OCI-LY7 (cell line): Measurements from ENCODE around the gene CCDC32. TPM values are rescaled to one million over a fixed set of nuclear protein-coding genes. Genes with fewer than 3 reads are reported as not detected.

Experiments
- BruUV-seq: library from RNA; stranded (reverse); fragments of 400-500 nt; replicated peaks from 2 replicates; lab custom pipeline; 2021; lab: Mats Ljungman, UMichigan
- CTCF ChIA-PET: fragments of 300-600 bp; sonication (Branson Sonifier 250); formaldehyde crosslinking; loops from one replicate; lab custom pipeline; 2022; ENCODE audit warnings: antibody characterized with exemption; ENCODE audit not compliant: unreplicated experiment; lab: Charles Lee
- POLR2A ChIA-PET: fragments of 300-600 bp; sonication (Branson Sonifier 250); formaldehyde crosslinking; loops from one replicate; lab custom pipeline; 2022; ENCODE audit warnings: antibody characterized with exemption; lab: Charles Lee
- DNase-seq: peaks from one replicate; pipeline ENCODE4 v3.0.0-alpha.2; 2015; ENCODE audit warnings: low spot score
- H2AFZ ChIP-seq: fragments of 200-600 bp; sonication (generic), shearing (Covaris generic); 2 replicates; pipeline ENCODE4 v1.6.1; 2014; ENCODE audit warnings: mild to moderate bottlenecking, antibody characterized with exemption, low read length, moderate library complexity
- H3K27ac ChIP-seq: fragments of 200-600 bp; sonication (generic); 2 replicates; pipeline ENCODE4 v1.5.1; 2014; ENCODE audit warnings: mixed run types, low read depth, mild to moderate bottlenecking, moderate library complexity, low read length, inconsistent platforms; ENCODE audit not compliant: poor library complexity, severe bottlenecking
- H3K36me3 ChIP-seq: fragments of 200-600 bp; sonication (generic); 2 replicates; pipeline ENCODE4 v1.6.1; 2014; ENCODE audit warnings: mild to moderate bottlenecking, antibody characterized with exemption, low read length, moderate library complexity, mixed read lengths; ENCODE audit not compliant: insufficient read depth
- H3K4me1 ChIP-seq: fragments of 200-600 bp; sonication (generic); 2 replicates; pipeline ENCODE4 v1.5.1; 2014; ENCODE audit warnings: mild to moderate bottlenecking, low read length; ENCODE audit not compliant: insufficient read depth, poor library complexity, severe bottlenecking
- H3K4me2 ChIP-seq: fragments of 200-600 bp; sonication (generic); 2 replicates; pipeline ENCODE4 v1.6.1; 2014; ENCODE audit warnings: mild to moderate bottlenecking, low read length
- H3K4me3 ChIP-seq: fragments of 200-600 bp; sonication (generic); 2 replicates; pipeline ENCODE4 v1.5.1; 2014; ENCODE audit warnings: mild to moderate bottlenecking, low read depth, low read length; ENCODE audit not compliant: poor library complexity, severe bottlenecking
- H3K79me2 ChIP-seq: fragments of 200-600 bp; sonication (generic); 2 replicates; pipeline ENCODE4 v1.6.1; 2016; ENCODE audit warnings: low read depth, mild to moderate bottlenecking, low read length, moderate library complexity, mixed read lengths; ENCODE audit not compliant: insufficient read depth
- H3K9me2 ChIP-seq: fragments of 200-600 bp; sonication (generic); 2 replicates; pipeline ENCODE4 v1.6.1; 2016; ENCODE audit warnings: mild to moderate bottlenecking, low read length, mixed read lengths; ENCODE audit not compliant: insufficient read depth
- H3K9me3 ChIP-seq: fragments of 200-600 bp; sonication (generic); 2 replicates; pipeline ENCODE4 v1.6.1; 2014; ENCODE audit warnings: mild to moderate bottlenecking, mixed run types, low read length, mixed read lengths
- H4K20me1 ChIP-seq: fragments of 200-600 bp; sonication (generic); 2 replicates; pipeline ENCODE4 v1.6.1; 2014; ENCODE audit warnings: mild to moderate bottlenecking, antibody characterized with exemption, low read length, moderate library complexity, mixed read lengths; ENCODE audit not compliant: insufficient read depth
- CTCF ChIP-seq: fragments of 200-600 bp; sonication (generic); conservative IDR thresholded peaks from 2 replicates; pipeline ENCODE4 v1.5.1; 2014; ENCODE audit warnings: mild to moderate bottlenecking, antibody characterized with exemption, low read length, moderate library complexity, mixed read lengths
- EZH2phosphoT487 ChIP-seq: fragments of 200-600 bp; sonication (generic); IDR thresholded peaks from 2 replicates; pipeline ENCODE4 v1.6.1; 2018; ENCODE audit warnings: low read depth, borderline replicate concordance, mild to moderate bottlenecking, mixed run types, antibody characterized with exemption, low read length, moderate library complexity, mixed read lengths
- intact Hi-C: fragments of 100-400 bp; cut with micrococcal nuclease; formaldehyde crosslinking; loops from one replicate; pipeline ENCODE4 v1.10.0; 2022; ENCODE audit not compliant: unreplicated experiment
- total RNA-seq, 2 experiments: library from RNA; depleted of rRNA in 1 of 2; stranded (reverse); fragments of >200 nt in 1 of 2; shearing (Covaris generic) in 1 of 2; gene quantifications; 2 replicates each; pipeline ENCODE4 v1.2.3, GENCODE V29; 2014 to 2022

CCDC32 gene
- total RNA-seq, 2 experiments from 2014 or later: 10.3 to 14.3 TPM

GRCh38 chr15:40528801-40529200 is 36.0 kb downstream of the CCDC32 start:
- intact Hi-C loops: no loop called here
- BruUV-seq: no TSS peak
- CTCF ChIA-PET: no interaction called here

GRCh38 chr15:40525855-40526254 is 39.0 kb downstream of the CCDC32 start:
- H3K36me3 ChIP-seq: no peaks in the 10 kb centered on the region
- H3K4me1 ChIP-seq: no peaks in the 10 kb centered on the region
- ChIA-PET POLR2A (no interaction called here), CTCF (no interaction called here)
- no peak for TF ChIP-seq EZH2phosphoT487
- no peak for TF ChIP-seq CTCF
- no peak overlapping the region for H3K4me2 ChIP-seq
- H2AFZ ChIP-seq: no peak overlapping the region
- H3K9me2 ChIP-seq: no peaks in the 10 kb centered on the region
- H3K79me2 ChIP-seq: no peaks in the 10 kb centered on the region
- BruUV-seq: no TSS peak
- intact Hi-C loops: no loop called here
- no peak overlapping the region for H3K4me3 ChIP-seq
- no peak for DNase-seq
- H4K20me1 ChIP-seq: no peaks in the 10 kb centered on the region
- H3K9me3 ChIP-seq: no peaks in the 10 kb centered on the region
- H3K27ac ChIP-seq: no peak overlapping the region

More at GRCh38 chr15:40528801-40529200, 36.0 kb downstream of the CCDC32 start:
- H4K20me1 ChIP-seq: no peaks in the 10 kb centered on the region
- DNase-seq: no peak
- H3K4me1 ChIP-seq: no peaks in the 10 kb centered on the region
- POLR2A ChIA-PET: interaction anchor here (0.6 kb wide), 2 partner anchors 39 to 127 kb away, joined by 3 to 5 read pairs; no protein-coding TSS in a partner anchor
- H3K9me2 ChIP-seq: no peaks in the 10 kb centered on the region
- TF ChIP-seq CTCF (no peak), EZH2phosphoT487 (no peak)
- no peak overlapping the region for H3K27ac ChIP-seq
- H3K79me2 ChIP-seq: no peaks in the 10 kb centered on the region
- H3K9me3 ChIP-seq: no peaks in the 10 kb centered on the region
- H3K4me2 ChIP-seq: no peak overlapping the region
- no peak overlapping the region for H3K4me3 ChIP-seq
- H2AFZ ChIP-seq: no peak overlapping the region
- no peaks in the 10 kb centered on the region for H3K36me3 ChIP-seq

GRCh38 chr15:40523611-40524010 is 41.2 kb downstream of the CCDC32 start:
- CTCF ChIA-PET: no interaction called here

More at GRCh38 chr15:40523611-40524010, 41.2 kb downstream of the CCDC32 start:
- Histone ChIP-seq H3K79me2 (no peaks in the 10 kb centered on the region), H3K4me1 (peaks cover 6% of the 10 kb centered on the region), H3K36me3 (no peaks in the 10 kb centered on the region), H3K9me2 (no peaks in the 10 kb centered on the region), H3K4me3 (no peak overlapping the region), H3K4me2 (no peak overlapping the region), H4K20me1 (no peaks in the 10 kb centered on the region), H2AFZ (no peak overlapping the region), H3K27ac (no peak overlapping the region), H3K9me3 (no peaks in the 10 kb centered on the region)
- intact Hi-C loops: no loop called here
- TF ChIP-seq EZH2phosphoT487 (no peak), CTCF (no peak)
- POLR2A ChIA-PET: interaction anchor here (0.7 kb wide), 2 partner anchors 146 to 528 kb away, joined by 5 to 8 read pairs; no protein-coding TSS in a partner anchor
- BruUV-seq: no TSS peak
- no peak for DNase-seq
